Measurements from ENCODE around the gene RAI1.

The RAI1 gene

GRCh38 chr17:17780922-17781590, 99.8 kb downstream of the RAI1 start:
- Histone ChIP-seq H3K27me3 (ENCODE audit: control insufficient read depth, insufficient read depth, low read length) (no peaks in the 10 kb centered on the region), H3K27ac (peak overlapping the region; percentile 59), H3K79me2 (peaks cover 24% of the 10 kb centered on the region), H3K9me3 (ENCODE audit: control insufficient read depth, low read length) (no peaks in the 10 kb centered on the region), H3K4me3 (ENCODE audit: low read depth, low read length) (no peak overlapping the region), H2AFZ (no peak overlapping the region), H3K36me3 (ENCODE audit: control insufficient read depth, insufficient read depth, low read length) (no peaks in the 10 kb centered on the region), H3K9ac (no peak overlapping the region), H3K4me1 (peaks cover 30% of the 10 kb centered on the region), H3K4me2 (ENCODE audit: low read length) (no peak overlapping the region)
- TF ChIP-seq, protein P1, sequence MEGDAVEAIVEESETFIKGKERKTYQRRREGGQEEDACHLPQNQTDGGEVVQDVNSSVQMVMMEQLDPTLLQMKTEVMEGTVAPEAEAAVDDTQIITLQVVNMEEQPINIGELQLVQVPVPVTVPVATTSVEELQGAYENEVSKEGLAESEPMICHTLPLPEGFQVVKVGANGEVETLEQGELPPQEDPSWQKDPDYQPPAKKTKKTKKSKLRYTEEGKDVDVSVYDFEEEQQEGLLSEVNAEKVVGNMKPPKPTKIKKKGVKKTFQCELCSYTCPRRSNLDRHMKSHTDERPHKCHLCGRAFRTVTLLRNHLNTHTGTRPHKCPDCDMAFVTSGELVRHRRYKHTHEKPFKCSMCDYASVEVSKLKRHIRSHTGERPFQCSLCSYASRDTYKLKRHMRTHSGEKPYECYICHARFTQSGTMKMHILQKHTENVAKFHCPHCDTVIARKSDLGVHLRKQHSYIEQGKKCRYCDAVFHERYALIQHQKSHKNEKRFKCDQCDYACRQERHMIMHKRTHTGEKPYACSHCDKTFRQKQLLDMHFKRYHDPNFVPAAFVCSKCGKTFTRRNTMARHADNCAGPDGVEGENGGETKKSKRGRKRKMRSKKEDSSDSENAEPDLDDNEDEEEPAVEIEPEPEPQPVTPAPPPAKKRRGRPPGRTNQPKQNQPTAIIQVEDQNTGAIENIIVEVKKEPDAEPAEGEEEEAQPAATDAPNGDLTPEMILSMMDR (IDR thresholded peaks at IDR 0.05), result no peak

- Histone ChIP-seq H3K4me1 (peaks cover 30% of the 10 kb centered on the region), H3K4me2 (ENCODE audit: low read length) (peak overlapping the region; percentile 94), H3K36me3 (ENCODE audit: control insufficient read depth, insufficient read depth, low read length) (no peaks in the 10 kb centered on the region), H3K4me3 (ENCODE audit: low read depth, low read length) (peak overlapping the region; percentile 59), H3K27me3 (ENCODE audit: control insufficient read depth, insufficient read depth, low read length) (no peaks in the 10 kb centered on the region), H2AFZ (peak overlapping the region; percentile 59), H3K9ac (no peak overlapping the region), H3K27ac (peak overlapping the region; percentile 86), H3K9me3 (ENCODE audit: control insufficient read depth, low read length) (no peaks in the 10 kb centered on the region), H3K79me2 (peaks cover 32% of the 10 kb centered on the region)
- TF ChIP-seq, protein P1 (IDR thresholded peaks at IDR 0.05), result no peak
These were observed 100.6 kb downstream of the RAI1 start for GRCh38 chr17:17781591-17782496.

DNA sequence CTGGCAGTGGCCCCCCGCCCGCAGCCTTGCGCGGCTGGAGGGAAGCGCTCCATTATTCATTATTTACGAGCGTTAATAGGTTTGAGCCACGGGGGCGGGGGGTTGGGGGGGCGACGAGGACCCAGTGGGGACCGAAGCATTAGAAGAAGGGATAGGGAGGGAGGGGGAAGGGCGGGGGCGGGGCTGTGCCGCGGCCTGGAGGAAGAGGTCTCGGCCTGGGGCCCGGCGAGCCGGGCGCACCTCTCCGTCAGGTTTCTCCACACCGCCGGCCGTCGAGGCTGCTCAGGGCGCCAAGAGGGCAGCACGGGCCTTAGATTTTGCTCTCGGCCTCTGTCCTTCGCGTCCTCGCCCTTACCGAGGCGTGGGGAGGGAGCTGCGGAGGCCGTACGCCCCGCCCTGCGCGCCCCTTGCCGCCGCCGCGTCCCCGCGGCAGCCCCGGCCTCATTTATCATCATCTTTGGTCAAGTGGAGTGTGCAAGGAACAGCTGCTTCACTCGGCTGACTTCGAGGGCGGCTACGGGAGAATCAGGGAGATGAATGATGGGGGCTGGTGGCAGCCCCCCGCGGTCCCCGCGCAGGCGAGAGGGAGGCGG, 101.4 kb downstream of the RAI1 start:
- Histone ChIP-seq H2AFZ (peak overlapping the region; percentile 59), H3K36me3 (ENCODE audit: control insufficient read depth, insufficient read depth, low read length) (no peaks in the 10 kb centered on the region), H3K79me2 (peaks cover 36% of the 10 kb centered on the region), H3K27ac (peak overlapping the region; percentile 86), H3K9me3 (ENCODE audit: control insufficient read depth, low read length) (no peaks in the 10 kb centered on the region), H3K4me3 (ENCODE audit: low read depth, low read length) (peak overlapping the region; percentile 59), H3K4me2 (ENCODE audit: low read length) (peak overlapping the region; percentile 94), H3K4me1 (peaks cover 30% of the 10 kb centered on the region), H3K9ac (peak overlapping the region; percentile 21), H3K27me3 (ENCODE audit: control insufficient read depth, insufficient read depth, low read length) (no peaks in the 10 kb centered on the region)
- TF ChIP-seq, protein P1 (IDR thresholded peaks at IDR 0.05), result no peak

DNA sequence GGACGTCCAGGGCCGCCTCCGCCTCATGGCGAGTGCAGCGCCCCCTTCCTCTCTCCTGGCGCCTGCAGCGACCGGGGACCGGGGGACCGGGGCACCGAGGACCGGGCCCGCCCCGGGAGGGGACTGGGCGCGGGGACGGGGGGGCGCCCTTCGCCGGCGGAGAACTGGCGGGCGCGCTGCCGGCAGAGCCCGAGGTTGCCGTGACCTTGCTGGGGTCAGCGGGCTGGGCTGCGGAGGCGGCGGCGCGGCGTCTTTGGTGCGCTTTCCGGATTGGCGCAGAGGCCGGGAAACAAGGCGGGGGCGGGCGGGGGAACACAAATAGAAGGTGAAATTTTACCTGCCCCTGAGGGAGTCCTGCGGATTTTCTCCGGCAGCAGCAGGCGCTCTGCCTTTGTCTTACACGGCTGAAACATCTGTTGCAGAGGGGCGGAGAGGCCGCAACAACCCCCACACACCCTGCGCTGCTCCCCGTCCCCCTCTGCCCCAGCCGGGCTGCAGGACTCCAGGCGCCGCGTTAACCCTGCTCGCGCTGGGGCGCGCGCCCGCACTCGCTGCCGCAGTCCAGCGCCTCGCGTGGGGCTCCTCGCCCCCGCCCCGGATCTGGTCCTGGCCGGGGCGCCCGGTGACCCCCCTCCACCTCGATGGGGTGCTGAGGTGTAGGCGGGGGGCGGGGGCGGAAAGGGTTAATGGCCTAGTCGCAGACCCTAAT, 102.0 kb downstream of the RAI1 start:
- Histone ChIP-seq H3K27ac (peak overlapping the region; percentile 86), H3K4me1 (peaks cover 30% of the 10 kb centered on the region), H3K36me3 (ENCODE audit: control insufficient read depth, insufficient read depth, low read length) (no peaks in the 10 kb centered on the region), H3K9me3 (ENCODE audit: control insufficient read depth, low read length) (no peaks in the 10 kb centered on the region), H3K4me2 (ENCODE audit: low read length) (peak overlapping the region; percentile 94), H3K79me2 (peaks cover 39% of the 10 kb centered on the region), H3K4me3 (ENCODE audit: low read depth, low read length) (peak overlapping the region; percentile 59), H3K27me3 (ENCODE audit: control insufficient read depth, insufficient read depth, low read length) (no peaks in the 10 kb centered on the region), H2AFZ (peak overlapping the region; percentile 59), H3K9ac (peak overlapping the region; percentile 21)
- TF ChIP-seq, protein P1 (IDR thresholded peaks at IDR 0.05), result peak; percentile 33
